Measurements from ENCODE around the gene PLEKHM3.

The PLEKHM3 gene

DNA sequence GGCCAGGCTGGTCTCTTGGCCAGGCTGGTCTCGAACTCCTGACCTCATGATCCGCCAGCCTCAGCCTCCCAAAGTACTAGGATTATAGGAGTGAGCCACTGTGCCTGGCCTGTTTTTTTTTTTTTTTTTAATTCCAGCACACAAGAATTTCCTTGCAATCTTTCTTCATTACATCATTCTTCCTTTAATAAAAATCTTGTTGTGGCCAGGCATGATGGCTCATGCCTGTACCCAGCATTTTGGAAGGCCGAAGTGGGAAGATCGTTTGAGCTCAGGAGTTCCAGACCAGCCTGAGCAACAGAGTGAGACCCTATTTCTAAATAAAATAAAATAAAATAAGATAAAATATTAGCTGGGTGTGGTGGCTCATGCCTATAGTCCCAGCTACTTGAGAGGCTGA is 21.4 kb upstream of the PLEKHM3 start:
- H3K4me3 ChIP-seq (ENCODE audit: low read depth, low read length): no peak overlapping the region
- DNase-seq (ENCODE audit: low read depth): no peak
- TF ChIP-seq, protein P1, sequence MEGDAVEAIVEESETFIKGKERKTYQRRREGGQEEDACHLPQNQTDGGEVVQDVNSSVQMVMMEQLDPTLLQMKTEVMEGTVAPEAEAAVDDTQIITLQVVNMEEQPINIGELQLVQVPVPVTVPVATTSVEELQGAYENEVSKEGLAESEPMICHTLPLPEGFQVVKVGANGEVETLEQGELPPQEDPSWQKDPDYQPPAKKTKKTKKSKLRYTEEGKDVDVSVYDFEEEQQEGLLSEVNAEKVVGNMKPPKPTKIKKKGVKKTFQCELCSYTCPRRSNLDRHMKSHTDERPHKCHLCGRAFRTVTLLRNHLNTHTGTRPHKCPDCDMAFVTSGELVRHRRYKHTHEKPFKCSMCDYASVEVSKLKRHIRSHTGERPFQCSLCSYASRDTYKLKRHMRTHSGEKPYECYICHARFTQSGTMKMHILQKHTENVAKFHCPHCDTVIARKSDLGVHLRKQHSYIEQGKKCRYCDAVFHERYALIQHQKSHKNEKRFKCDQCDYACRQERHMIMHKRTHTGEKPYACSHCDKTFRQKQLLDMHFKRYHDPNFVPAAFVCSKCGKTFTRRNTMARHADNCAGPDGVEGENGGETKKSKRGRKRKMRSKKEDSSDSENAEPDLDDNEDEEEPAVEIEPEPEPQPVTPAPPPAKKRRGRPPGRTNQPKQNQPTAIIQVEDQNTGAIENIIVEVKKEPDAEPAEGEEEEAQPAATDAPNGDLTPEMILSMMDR (IDR thresholded peaks at IDR 0.05; ENCODE audit: low read depth, low read length, missing control alignments): no peak

DNA sequence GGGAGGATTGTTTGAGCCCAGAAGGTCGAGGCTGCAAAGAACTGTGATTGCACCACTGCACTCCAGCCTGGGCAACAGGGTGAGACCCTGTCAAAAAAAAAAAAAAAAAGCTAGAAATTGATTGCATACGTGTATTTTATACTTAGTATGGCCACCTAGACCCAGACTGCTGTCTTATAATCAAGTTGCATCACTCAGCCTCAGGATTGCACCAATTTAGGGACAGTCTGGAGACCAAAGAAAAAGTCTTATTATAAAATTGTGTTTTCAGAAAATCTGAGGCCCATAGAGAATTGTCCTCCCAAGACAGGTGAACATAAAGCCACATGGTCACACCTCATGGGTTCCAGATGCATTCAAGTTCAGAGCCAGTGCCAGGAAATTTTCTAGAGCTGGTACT is 17.1 kb upstream of the PLEKHM3 start:
- TF ChIP-seq, protein P1 (IDR thresholded peaks at IDR 0.05; ENCODE audit: low read depth, low read length, missing control alignments): no peak
- no peak for DNase-seq (ENCODE audit: low read depth)
- no peak overlapping the region for H3K4me3 ChIP-seq (ENCODE audit: low read depth, low read length)

DNA sequence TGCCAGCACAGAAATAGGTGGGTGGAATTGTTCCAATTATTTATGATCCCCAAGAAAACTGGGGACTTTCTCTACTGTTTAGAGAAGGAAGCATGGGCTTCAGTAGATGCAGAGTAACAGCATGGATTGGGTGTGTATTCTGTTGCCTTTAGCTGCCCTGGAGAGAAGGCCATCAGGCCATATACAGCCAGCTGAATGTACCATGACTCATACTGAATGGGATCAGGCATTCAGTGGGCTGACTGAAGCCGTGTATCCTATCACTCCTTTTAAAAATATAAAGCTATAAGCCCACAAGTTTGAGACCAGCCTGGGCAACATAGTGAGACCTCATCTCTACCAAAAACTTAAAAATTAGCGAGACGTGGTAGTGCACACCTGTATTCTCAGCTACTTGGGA is 16.7 kb upstream of the PLEKHM3 start:
- DNase-seq (ENCODE audit: low read depth): no peak
- H3K4me3 ChIP-seq (ENCODE audit: low read depth, low read length): no peak overlapping the region
- TF ChIP-seq, protein P1 (IDR thresholded peaks at IDR 0.05; ENCODE audit: low read depth, low read length, missing control alignments): no peak

DNA sequence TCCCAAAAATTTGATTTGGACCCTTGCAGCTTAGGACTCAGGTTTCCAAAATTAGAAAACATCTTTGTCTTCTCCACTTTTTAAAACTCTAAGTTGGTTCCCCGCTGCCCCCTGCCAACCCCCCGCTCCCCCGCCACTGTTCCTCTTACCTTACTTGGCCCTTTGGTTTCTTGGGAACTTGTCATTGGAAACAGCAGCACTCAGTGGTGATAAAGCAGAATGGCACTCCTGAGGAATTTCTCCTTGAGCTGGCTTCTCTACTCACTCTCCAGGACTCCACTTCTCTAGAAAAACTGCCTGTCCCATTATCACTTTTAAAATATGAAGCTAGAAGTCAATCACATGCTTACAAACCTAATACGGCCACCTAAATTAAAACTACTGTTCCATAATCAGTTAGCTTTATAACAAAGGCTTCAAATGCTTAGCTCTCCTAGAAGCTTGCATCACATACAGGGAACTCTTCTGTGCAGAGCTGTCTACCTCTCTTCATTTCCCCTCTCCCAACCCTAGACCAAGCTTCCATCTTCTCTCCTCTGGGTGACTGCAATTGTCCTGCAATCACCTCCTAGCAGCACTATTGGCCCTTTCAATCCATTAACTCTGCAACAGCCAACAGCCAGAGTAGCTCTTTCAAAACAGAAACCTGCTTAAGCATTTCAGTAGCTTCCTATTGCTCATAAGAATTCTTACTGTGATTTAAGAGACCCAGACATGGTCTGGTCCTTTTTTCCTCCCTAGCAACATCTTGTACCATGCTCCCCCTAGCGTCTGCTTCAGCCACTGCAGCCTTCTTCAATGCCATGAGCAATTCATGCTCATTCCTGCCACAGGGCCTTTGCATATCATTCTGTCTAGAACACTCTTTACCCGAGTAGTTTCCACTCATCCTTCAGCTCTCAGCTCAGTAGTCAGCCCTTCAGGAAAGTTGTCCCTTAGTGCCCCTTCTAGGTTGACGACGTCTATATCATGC is 15.2 kb upstream of the PLEKHM3 start:
- no peak overlapping the region for H3K4me3 ChIP-seq (ENCODE audit: low read depth, low read length)
- TF ChIP-seq, protein P1 (IDR thresholded peaks at IDR 0.05; ENCODE audit: low read depth, low read length, missing control alignments): peak; percentile 89
- DNase-seq (ENCODE audit: low read depth): peak; percentile 58

DNA sequence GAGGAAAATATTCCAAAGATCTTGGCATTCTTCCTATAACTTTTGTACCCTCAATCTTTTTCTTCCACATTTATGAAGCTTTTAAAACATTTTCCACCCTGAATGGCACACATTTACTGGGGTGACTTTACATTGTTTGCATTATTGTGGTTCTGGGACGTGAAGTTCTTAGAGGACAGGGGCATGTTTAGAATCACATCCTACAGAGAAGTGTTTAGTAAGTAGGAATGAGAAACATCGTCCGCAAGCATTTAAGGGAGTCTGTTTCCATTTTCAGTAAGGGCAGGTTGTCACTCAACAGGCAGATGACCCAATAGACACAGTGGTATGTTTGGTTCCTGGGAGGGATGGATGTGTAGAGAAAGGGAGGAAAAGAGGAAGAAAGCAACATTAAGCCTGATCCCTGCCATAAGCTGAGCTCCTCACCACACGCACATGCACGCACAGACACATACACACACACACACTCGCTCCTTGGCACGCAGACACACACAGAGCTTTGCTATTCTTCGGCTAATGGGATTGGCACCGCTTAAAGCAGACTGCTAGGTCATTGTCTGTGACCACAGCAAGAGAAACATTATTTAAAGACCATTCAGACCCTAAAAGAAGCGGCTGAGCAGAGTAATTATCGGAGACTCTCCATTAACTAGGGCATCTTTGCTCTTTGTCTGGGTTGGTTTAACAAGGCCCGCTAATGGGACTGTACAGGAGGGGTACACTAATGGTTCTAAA is 14.2 kb upstream of the PLEKHM3 start:
- TF ChIP-seq, protein P1 (IDR thresholded peaks at IDR 0.05; ENCODE audit: low read depth, low read length, missing control alignments): no peak
- no peak overlapping the region for H3K4me3 ChIP-seq (ENCODE audit: low read depth, low read length)
- DNase-seq (ENCODE audit: low read depth): no peak

DNA sequence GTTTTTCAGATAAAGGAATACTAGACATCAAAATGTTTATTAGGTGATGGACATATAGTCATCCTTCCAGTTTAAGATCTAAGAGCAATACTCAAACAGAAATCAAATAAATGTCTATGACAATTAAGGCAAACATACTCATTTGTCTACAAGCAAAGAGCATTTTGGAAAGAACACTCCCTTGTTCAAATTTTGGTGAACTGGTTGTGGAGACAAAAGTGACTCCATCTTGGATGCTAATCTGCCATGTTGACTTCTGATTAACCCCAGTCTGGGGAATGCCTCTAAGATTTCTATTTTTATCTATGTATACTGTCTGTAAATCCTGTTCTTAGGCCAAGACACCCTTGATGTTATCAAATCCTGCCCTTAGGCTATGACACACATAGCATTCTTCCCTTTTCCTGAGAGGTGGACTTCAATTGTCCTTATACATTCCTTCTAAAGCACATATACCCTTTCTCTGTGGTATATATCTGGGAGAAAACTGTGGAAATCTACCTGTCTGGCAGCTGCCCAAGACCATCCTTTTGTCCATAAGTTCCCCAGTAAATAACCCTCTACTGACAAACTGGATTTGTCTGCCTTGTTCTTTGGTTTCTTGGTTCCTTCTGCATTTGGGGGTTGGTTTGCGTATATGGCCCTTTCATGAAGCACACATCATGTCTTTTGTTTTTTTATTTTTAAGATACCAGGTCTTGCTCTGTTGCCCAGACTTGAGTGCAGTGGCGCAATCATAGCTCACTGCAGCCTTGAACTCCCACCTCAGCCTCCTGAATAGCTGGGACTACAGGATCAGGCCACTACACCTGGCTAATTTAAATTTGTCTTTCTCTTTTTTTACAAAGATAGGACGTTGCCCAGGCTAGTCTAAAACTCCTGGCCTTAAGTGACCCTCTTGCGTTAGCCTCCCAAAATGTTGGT is 12.5 kb upstream of the PLEKHM3 start:
- TF ChIP-seq, protein P1 (IDR thresholded peaks at IDR 0.05; ENCODE audit: low read depth, low read length, missing control alignments): no peak

More for the DNA sequence above, 12.5 kb upstream of the PLEKHM3 start:
- no peak for DNase-seq (ENCODE audit: low read depth)
- no peak overlapping the region for H3K4me3 ChIP-seq (ENCODE audit: low read depth, low read length)
